Bronchial epithelial cell (primary cell): ENCODE data around the gene CFAP126. TPM values are rescaled to one million over a fixed set of nuclear protein-coding genes. Genes with fewer than 3 reads are reported as not detected.

ENCODE experiments used
- DNase-seq: peaks from one replicate; pipeline ENCODE4 v3.0.0-alpha.2; 2010; ENCODE audit warnings: low read depth
- FAIRE-seq: peaks from 2 replicates; lab custom pipeline; 2011; peaks lifted over from hg19 to GRCh38; lab: Jason Lieb, UNC
- H3K27me3 ChIP-seq: 2 replicates; pipeline ENCODE4 v1.5.1; 2011; ENCODE audit warnings: low read length; ENCODE audit not compliant: control insufficient read depth, insufficient read depth
- H3K36me3 ChIP-seq: 2 replicates; pipeline ENCODE4 v1.5.1; 2011; ENCODE audit warnings: low read length; ENCODE audit not compliant: control insufficient read depth, insufficient read depth
- H3K4me3 ChIP-seq: 2 replicates; pipeline ENCODE4 v1.5.1; 2011; ENCODE audit warnings: mild to moderate bottlenecking, low read depth, low read length, control low read depth
- total RNA-seq: library from RNA; depleted of rRNA; stranded (reverse); fragments of >200 nt; gene quantifications from 2 replicates; pipeline ENCODE4 v1.2.1, GENCODE V29; 2014
- TF ChIP-seq, protein P1 (sequence below): IDR thresholded peaks from 2 replicates; pipeline ENCODE4 v1.5.1; 2011; ENCODE audit warnings: mild to moderate bottlenecking, moderate library complexity, low read length, control low read depth, inconsistent platforms; ENCODE audit not compliant: insufficient read depth, severe bottlenecking

The CFAP126 gene
- total RNA-seq, 1 donor from 2014 or later = not detected

DNA sequence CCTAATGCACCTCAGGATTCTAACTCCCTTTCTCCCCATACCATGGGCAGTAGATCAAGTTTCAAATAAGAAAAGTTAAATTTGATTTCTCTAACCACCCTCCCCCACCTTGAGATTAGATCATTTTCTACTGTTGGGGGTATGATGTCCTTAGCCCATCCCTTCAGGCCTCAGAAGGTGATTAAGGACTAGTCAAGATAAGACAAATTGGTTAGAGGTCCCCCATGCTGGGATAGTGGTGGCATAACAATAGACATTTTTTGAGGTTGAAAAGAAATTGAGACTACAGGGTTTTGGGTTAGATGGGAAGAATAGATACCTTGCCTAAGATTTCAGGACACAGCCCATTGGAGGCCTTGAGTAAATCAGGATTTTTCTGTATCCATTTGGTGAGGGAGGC, 2.5 kb downstream of the CFAP126 start:
- TF ChIP-seq, protein P1, sequence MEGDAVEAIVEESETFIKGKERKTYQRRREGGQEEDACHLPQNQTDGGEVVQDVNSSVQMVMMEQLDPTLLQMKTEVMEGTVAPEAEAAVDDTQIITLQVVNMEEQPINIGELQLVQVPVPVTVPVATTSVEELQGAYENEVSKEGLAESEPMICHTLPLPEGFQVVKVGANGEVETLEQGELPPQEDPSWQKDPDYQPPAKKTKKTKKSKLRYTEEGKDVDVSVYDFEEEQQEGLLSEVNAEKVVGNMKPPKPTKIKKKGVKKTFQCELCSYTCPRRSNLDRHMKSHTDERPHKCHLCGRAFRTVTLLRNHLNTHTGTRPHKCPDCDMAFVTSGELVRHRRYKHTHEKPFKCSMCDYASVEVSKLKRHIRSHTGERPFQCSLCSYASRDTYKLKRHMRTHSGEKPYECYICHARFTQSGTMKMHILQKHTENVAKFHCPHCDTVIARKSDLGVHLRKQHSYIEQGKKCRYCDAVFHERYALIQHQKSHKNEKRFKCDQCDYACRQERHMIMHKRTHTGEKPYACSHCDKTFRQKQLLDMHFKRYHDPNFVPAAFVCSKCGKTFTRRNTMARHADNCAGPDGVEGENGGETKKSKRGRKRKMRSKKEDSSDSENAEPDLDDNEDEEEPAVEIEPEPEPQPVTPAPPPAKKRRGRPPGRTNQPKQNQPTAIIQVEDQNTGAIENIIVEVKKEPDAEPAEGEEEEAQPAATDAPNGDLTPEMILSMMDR = no peak
- DNase-seq = no peak
- no peak for FAIRE-seq
- Histone ChIP-seq H3K36me3 (peaks cover 3% of the 10 kb centered on the region), H3K4me3 (no peak overlapping the region), H3K27me3 (no peaks in the 10 kb centered on the region)

DNA sequence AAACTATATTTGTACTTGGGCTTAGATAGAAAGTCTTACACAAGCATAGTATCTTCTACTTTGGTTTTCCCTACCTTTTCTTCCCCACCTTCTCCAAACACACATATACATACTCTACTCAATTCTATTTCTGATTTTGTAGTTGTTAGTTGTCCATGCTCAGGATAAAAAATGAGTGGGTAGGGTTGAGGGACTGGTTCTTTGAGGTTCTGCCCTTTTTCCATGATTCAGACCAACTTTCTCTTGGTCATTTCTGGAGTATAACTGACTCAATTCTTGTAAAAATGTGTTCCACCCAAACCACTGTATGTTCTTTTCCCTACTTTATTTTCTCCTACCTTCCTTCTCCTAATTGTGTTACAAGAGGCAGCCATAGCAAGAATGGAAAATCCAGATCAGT, 3.3 kb downstream of the CFAP126 start:
- DNase-seq (no peak), FAIRE-seq (no peak)
- H3K36me3 ChIP-seq = peaks cover 3% of the 10 kb centered on the region
- H3K27me3 ChIP-seq = no peaks in the 10 kb centered on the region
- H3K4me3 ChIP-seq = no peak overlapping the region
- TF ChIP-seq, protein P1 = no peak

DNA sequence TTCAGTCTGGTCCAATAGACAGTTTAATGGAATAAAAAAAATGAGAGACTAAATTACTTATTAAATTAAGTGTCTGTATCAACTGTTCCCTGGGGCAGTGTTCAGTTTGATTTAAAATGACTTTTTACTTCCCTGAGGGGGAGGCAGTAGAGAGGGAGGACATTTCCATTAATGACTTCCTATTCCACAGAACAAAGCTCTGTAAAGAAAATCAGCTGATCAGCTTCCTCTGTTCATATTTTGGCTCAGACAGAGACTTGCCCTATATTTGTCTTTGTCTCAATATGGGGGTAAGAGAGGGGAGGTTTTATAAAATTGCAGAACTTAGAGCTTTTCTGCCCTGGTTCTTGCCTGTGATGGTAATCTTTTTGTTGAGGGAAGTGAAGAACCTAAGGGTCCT, 8.4 kb downstream of the CFAP126 start:
- H3K27me3 ChIP-seq = no peaks in the 10 kb centered on the region
- TF ChIP-seq, protein P1 = no peak
- H3K4me3 ChIP-seq = no peak overlapping the region
- DNase-seq (no peak), FAIRE-seq (no peak)
- peaks cover 1% of the 10 kb centered on the region for H3K36me3 ChIP-seq

DNA sequence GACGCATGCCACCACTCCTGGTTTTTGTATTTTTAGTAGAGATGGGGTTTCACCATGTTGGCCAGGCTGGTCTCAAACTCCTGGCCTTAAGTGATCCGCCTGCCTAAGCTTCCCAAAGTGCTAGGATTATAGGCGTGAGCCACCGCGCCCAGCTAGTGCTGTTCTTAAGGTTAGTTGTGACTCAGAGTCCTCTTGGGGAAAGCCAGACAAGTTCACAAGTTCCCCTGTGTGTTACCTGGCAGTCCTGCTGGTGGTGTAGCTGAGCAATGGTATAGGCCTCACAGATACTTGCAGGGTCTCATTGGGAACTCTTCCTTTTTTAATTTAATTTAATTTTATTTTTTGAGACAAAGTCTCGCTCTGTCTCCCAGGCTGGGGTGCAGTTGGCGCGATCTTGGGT, 10.6 kb downstream of the CFAP126 start:
- peak; percentile 22 for DNase-seq

DNA sequence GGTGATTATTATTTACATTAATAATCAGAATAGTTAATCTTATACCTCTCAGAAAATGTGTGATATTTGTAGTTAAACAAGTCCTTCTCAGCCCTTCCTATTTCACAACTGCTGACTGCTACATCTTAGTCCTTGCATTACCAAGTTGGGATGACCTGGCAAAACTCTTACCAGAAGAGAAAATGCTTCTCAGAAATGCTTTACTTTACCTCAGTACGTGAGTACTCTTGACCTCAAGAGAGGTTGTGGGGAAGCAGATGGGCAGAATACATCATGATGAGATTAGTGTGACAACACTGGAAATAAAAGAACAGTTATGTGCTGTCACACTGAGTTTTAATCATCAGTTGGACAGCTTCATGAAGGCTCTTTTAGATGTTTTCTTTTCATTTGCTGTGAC, 16.2 kb downstream of the CFAP126 start:
- FAIRE-seq = no peak
- H3K36me3 ChIP-seq = peaks cover 2% of the 10 kb centered on the region

More for the DNA sequence above, 10.6 kb downstream of the CFAP126 start:
- TF ChIP-seq, protein P1 = no peak
- no peak for FAIRE-seq
- Histone ChIP-seq H3K4me3 (no peak overlapping the region), H3K27me3 (no peaks in the 10 kb centered on the region), H3K36me3 (no peaks in the 10 kb centered on the region)

DNA sequence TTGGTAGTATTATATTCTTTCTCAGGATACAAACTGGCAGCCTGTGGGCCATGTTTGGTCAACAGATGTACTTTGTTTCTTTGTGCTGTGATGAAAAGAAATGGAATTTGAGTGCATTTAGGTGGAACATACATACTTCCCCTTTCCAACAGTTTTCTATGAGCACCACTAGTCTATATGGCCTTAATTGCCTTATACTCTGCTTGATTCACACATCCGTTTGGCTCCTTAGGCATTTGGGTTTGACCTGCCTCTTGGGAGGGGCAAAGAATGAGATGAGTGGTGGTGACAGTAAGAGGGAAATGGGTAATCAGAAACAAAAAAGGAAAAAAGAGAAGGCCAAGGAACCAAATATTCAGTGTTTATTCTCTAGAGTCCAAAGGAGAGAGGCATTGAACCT, 17.0 kb downstream of the CFAP126 start:
- FAIRE-seq (no peak), DNase-seq (no peak)
- TF ChIP-seq, protein P1 = no peak
- H3K36me3 ChIP-seq = peaks cover 2% of the 10 kb centered on the region
- H3K4me3 ChIP-seq = no peak overlapping the region
- no peaks in the 10 kb centered on the region for H3K27me3 ChIP-seq

More for the DNA sequence above, 16.2 kb downstream of the CFAP126 start:
- TF ChIP-seq, protein P1 = no peak
- no peaks in the 10 kb centered on the region for H3K27me3 ChIP-seq
- DNase-seq = no peak
- no peak overlapping the region for H3K4me3 ChIP-seq
